HL-60/S4 treated with retinoic acid at 250 ng/mL for 4 days and 3 days (cell line): ENCODE data around the gene RADIL.

Experiments used
- in situ Hi-C: fragments of 300-500 bp; cut with MboI; formaldehyde crosslinking; loops from 2 replicates; pipeline ENCODE4 v1.7.0; 2022; ENCODE audit warnings: low sequenced_read_pairs

The RADIL gene

DNA sequence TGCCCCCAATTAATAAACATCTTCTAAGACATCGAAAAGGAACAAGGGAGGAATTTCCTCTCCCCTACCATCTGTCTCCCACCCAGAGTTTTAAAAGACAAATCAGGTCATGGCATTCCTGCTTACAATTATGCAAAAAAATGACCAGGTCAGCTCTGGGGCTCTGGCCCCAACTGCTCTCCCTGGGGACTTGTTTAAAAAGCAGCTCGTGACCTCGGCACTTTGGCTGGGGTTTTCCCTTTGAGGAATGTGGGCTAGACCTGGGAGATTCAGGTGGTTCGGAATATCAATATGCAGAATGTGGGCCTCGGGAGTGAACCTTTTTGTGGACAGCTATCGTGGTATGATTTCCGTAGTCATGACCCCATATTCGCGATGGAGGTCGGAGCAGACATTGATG lies 648 bp upstream of the RADIL start:
- in situ Hi-C loops: no loop called here

DNA sequence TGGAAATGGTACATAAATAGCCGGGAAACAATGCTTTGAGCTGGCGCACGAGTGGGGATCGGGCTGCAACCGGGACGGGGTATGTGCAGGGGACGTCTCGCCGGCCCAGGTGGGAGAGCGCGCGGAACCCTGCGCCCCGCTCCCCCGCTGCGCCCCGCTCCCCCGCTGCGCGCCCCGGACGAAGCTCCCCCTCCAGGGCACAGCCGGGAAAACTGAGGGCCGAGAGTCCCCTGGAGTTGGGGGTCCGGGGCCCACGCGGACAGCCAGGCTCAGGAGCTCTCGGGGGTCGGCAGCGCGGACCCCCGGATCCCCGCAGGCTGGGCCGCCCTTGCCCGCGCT lies 514 bp downstream of the RADIL start:
- in situ Hi-C loops: no loop called here

DNA sequence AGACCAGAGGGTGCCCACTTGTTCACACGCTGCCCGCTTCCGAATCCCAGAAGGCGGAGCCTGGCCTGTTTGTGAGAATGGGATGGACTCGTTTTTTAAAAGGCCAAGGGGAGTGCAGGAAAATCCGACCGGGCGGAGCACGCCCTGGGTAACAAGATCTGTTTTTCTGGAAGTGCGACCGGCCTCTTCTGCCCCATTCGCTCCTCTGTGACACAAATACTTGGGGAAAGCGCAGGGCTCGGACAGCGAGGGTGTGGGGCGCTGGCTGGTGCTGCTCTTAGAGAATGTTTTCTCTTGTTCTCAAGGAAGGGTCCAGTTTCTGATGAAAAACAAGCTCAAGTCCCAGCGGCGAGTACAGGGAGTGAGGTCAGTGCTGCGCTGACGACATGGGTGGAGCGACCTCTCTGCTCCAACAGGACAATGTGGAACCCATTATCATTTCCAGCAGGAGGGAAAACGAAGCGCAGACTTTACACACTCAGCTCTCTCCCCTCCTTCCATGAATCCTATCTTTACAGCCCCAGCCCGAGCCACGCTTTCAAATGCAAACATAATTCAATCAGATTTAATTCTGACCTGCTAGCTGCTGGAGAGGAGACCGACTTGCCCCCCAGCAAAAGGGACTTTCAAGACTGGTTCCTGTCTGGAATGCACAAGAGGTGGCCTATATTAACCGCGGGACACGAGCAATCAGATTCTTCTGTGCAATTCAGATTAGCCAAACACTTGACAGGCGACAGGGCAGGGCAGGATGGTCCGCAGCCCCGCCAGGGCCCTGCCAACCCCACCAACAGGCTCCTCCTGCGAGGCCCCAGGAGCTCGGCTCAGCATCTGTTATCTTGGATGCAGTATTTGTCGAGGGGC lies 1.1 kb downstream of the RADIL start:
- in situ Hi-C loops: no loop called here

DNA sequence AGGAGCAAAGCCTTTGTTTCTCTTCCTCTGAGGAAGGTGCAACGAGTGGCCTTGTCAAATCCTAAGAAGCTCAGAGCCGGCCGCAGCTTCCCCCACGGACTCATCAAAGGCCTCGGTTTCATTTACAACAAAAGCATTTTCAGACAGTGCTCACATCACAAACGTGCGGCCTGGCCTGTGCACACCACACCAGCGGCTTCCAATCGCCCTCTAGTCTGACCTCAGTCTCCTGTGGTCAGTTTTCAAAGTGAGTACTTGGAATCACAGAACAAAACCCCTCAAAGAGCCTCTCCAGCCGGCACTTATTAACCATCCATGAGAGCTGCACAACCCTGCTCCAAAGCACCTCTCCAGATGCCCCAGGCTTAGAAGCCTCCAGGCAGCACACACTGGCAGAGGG lies 3.3 kb downstream of the RADIL start:
- in situ Hi-C loops: no loop called here

DNA sequence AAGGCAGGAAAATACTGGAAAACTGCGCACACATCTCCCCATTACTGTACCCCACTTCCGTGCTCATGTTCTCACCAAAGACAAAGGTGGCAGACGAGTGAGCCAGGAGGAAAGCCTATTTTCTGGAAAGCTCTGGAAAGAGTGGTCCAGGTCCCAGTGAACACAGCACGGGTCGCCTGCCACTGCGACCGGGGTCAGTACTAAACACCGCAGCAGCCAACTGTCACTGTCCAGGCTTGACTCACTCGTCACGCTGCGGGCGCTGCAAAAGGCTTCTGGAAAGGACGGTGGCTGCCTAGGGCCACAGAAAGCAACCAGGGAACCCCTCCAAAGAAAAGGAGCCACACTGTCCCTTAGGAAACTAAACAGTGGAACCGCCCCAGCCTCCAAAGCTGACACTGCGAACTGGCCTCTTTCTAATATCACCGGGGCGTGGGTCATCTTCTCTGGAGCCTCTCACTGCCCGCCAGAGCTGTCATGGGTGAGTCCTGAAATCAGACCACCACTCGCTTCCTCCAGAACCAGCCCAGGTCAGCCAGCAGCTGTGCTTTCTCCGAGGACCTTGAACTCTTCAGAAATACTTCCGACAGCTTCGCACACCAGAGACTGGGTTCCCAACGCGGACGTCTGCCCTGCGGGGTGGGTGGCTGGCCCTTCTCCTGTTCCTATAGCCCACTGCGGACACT lies 4.0 kb downstream of the RADIL start:
- in situ Hi-C loops: no loop called here

DNA sequence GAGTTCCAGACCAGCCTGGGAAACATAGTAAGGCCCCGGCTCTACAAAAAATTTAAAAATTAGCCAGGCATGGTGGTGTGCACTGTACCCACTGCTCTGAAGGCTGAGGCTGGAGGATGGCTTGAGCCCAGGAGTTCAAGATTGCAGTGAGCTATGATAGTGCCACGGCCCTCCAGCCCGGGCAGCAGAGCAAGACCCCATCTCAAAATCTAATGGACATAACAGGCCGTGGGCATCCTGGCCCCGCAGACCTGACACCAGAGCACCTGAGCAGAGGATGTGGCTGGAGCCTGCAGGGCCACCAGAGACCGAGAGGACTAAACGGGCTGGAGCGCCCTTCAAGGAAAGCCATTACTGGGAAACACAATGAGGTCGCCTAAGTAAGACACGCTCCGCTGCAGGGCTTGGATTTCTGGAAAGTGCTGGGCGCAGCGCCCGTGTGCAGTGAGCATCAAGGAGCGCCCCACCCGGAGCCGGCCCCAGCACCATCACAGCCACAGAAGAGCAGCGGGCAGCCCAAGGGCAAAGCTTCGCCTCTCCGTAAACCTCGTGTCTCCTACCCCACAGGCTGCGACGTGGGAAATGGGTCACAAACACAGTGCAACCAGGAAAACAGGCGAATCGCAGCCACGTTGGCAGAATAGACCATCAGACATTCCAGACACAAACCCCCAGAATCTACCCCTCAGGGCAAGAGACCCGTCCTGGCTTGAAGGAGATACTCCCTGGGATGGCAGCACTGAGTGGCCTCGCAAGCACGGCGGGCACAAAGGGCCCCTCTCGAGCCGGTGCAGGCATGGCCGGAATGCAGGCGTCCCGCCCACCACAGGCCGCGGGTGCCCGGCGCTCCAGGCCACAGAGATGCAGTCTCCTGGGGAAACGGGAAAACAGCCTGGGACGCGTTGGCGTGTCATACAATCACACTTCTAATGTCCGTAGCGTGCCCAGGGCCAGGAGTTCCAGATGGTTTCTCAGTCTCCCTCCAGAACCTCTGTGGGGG lies 4.9 kb downstream of the RADIL start:
- in situ Hi-C loops: no loop called here

DNA sequence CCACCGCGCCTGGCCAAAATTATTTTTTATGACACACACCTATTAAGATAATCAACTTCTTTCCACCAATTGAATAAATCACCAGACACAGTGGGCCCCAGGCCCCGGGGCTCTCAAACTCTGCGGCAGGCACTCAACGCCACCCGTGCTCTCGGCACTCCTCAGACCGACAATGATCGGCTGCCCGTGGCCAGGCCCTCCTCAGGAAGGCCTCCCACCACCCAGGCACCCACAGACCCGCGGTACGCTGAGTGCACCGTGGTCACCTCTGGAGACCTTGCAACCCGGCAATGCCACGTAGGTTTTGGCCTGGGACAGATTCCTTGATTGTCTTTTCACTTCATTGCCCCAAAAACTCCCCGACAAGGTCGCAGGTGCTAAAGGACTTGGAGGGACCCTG lies 6.9 kb downstream of the RADIL start:
- in situ Hi-C loops: no loop called here

DNA sequence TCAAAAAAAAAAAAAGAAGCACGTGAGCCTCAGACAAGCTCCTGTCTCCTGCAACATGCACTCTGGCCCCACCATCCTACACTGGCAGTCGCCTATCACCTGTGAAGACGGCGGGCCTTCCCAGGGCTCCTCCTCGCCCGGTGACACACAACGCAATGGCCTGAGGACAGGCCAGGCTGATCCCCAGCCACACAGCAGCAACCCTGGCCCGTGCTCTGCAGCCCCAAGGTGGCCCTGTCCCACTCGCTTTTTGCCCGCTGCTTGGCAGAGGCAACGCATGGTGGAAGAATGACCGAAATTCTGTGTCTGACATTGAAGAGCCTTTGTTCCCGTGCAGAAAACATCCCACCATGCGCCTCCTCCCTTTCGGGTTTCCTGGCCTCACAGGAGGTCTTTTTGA lies 8.1 kb downstream of the RADIL start:
- in situ Hi-C loops: no loop called here

DNA sequence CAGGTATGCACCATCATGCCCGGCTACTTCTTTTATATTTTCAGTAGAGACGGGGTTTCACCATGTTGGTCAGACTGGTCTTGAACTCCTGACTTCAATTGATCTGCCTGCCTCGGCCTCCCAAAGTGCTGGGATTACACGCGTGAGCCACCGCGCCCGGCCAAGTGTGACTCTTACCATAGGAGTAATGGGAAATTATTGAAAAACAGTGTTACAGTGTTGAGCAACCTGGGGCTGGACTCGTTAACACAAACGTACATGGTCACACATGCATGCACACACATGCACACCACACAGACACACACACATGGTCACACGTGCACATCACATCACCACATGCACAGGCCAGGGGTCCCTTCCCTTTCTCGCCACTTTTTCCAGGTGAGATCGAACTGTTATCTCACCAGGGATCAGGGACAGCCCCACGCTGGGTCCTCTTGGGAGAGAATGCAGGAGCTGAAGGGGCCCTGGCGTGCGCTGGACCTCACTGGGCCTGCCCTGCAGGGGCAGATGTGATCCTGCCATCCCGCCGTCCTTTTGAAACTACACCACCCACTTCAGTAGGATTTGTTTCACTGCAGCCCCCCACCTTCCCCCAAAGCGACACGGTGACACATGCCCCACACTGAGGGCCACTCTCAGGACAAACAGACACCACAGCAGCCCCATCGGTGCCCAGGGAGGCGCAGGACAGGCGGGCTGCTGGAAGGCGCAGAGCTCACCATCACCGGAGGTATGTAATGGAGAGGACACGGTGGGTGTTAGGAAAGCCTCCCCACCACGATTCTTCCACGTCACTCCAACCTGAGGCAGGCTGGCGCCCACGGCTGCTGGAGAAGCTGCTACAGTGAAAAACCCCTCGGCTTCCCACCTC lies 10.2 kb downstream of the RADIL start:
- in situ Hi-C loops: no loop called here

DNA sequence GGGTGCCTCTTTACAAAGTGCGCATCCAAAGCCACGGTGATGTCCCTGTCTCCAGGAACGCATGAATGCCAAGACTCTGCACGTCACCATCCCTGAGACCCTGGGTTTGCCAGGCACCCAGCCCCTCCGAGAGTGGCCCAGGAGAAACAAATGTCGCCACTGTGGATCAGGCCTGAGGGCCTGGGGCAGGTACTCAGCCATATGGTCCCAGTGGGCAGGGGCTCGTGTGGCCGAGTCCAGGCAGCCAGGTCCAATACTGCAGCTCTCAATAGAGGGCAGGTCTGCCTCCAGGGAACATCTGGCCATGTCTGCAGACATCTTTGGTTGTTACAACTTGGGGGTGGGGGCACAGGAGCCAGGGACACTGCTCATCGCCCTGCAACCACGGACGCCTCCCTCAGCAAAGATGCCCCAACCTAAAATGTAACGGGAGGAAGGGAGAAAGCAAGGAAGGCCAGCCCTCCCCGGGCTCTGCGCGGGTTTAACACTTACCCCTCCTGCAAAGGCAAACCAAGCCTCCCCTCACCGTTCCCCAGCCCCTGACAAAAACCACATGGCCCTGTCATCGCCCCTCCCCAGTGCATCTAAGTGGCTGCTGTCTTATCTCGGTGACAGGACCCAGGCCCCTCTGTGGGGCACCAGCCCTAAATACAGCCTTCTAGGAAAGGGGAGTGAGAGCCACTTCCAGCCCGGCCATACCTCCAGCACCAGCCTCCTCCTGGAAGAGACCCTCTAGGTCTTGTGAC lies 11.4 kb downstream of the RADIL start:
- in situ Hi-C loops: no loop called here

DNA sequence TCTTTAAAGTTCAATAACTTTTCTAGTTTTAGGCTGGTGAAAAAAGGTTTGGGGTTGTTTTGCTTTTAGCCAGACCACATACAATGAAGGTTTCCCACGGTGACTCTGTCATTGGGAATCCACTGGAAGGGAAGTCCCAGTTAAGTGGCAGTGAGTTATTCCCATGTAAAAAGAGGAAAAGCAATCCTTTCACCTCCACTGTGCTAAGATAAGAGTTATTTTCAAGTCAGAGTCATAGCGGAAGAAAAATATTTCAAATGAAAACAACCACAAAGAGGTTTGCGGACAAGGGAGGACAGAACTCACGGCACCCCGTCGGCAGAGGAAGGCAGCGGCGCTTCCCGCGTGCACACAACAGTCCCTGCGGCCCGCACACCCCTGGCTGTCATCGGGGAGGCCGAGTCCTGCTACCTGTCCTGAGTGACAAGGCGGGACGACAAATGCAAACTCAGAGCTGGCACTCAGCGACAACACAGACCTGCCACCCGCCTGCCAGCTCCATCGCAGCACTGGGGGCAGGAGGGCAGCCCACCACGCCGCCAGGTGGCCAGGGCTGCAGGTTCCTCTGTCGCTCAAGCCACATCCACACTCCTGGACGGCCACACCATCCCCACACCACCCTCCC lies 12.3 kb downstream of the RADIL start:
- in situ Hi-C loops: no loop called here

DNA sequence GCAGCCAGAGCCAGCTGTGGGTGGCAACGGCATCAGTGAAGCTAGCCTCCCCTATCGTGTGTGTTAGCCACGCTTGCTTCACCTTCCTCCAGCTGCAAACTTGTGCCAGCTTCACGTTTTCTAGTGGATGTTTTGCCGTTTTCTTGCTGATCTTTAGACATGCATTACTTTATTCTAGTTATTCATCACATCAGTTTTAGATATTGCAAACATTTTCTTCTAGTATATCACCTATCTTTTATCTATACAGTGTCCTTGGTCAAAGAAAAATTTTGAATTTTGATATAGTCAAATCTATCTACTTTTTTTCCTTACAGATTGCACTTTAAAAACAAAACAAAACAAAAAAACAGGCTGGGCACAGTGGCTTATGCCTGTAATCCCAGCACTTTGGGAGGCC lies 15.0 kb downstream of the RADIL start:
- in situ Hi-C loops: no loop called here

DNA sequence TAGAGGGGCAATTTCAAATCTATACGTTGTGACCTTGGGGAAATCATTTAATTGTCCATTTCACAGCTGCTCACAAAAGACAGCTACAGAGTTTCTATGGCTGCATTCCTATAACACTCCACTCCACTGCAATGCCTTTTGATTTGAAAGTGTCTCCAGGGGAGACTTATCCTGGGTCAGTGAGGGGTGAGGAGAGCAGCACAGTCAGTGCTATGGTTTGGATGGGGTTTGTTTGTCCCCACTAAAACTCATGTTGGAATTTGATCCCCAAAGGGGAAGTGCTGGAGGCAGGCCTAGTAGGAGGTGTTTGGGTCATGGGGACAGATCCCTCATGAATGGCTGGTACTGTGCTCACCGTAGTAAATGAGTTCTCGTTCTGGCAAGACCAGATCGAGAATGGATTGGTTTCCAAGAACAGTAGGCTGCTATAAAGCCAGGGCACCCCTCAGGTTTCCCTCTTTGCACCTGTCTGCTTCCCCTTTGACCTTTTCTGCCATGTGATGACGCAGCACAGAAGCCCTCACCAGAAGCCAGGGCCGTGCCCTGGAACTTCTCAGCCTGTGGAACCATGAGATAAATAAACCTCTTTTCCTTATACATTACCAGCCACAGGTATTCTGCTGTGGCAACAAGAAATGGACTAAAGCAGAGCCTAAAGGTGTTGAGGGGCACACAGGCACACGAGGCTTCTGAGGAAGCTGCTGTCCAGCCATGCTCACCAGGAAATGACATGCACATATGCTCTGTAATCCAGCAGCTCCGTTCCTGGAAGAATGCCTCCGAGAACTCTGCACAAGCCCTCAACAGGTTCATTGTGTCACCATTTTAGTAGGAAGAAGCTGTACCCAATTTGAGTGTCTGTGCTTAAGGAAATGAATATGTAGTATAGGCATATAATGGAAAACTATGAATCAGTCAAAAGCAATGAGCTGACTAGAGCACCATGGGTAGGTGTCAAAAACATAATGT lies 16.7 kb downstream of the RADIL start:
- in situ Hi-C loops: no loop called here

DNA sequence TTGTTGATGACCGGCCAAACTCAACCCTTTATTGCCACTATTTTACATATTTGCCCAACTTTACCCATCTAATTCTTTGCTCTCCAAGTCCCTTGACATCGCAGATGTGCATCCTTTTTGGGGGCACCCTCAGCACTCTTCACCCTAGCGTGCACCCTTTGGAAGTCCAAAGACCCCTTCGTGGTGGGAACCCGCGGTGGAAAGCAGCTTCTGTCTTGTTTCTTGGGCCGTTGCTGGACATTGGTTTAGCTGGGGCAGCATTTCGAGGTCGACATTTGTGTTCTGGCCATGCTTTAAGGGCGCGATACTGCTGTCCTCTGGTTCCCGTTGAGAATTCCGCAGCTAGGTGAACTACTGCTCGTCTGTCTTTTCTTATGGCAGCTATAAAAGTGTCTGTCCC lies 21.4 kb downstream of the RADIL start:
- in situ Hi-C loops: no loop called here

DNA sequence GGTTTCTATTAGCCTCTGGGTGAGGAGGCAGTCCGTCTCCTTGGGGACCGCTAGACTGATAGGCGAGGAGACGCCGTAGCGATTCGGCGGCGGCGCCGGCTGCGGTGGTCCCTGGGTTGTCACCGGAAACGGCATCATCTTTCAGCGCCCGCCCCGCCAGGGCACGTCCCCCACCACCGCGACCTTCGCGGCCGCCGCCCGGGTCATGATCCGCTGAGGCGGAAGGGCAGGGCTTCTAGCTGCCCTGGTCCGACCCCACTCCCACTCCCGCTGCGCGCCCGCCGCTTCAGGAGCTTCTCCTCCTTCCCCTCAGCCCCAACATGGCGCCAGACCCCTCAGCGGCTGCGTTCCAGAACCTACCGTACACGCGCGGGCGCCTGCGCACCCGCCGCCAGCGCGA lies 21.8 kb downstream of the RADIL start, which contains the start of gene PAPOLB:
TSS of gene PAPOLB (minus strand) at position 358 of the 400 bp plus-strand sequence. CDS start at position 138, 220 bp downstream.
- in situ Hi-C loops: no loop called here

DNA sequence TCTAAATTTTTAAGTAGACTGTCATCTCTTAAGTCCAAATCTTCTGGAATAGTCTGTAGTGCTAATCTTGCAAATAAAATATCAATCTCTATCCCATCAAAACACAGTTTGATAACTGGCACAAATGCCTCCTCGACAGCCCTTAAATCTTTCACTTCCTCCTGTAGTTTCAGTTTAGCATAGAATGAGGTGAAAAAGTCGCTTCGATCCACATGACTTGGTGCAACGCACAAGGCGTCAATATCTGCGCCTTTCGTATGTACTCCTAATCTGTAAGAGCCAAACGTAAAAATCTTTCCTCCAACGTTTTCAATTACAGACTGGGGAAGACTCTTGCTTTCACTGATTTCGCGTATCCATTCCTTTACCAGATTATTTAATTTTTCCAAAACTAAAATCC lies 22.3 kb downstream of the RADIL start:
- in situ Hi-C loops: no loop called here

DNA sequence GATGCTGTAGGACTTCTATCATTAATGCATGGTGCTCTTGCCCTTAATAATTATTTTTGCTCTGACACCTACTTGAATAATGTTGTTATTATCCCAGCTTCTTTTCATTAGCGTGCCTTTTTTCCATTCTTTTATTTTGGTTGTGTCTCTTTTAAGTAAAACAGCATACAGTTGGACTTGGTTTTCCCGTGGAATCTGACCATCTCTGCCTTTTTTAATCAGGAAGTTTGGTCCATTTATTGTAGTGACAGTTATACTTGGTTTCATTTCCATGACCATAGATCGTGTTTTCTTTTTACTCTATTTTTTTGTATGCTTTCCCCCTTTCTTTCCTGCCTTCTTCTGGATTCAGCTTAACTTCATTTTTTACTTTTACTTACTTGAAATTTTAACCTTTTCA lies 26.3 kb downstream of the RADIL start:
- in situ Hi-C loops: no loop called here
